ENCODE measurements around the gene SORBS1.
"Not testable (repeated sequence)": the region's sequence is repeated elsewhere in the genome, so short reads cannot be mapped to it uniquely, and the experiment has no call there.

SORBS1 gene

GRCh38 chr10:95388539-95388938 is 172.6 kb downstream of the SORBS1 start:
- no peak for DNase-seq (ENCODE audit: low read depth)

GRCh38 chr10:95388109-95388471 is 173.1 kb downstream of the SORBS1 start:
- DNase-seq (ENCODE audit: low read depth) = no peak

GRCh38 chr10:95384011-95384704 is 177.0 kb downstream of the SORBS1 start:
- no peak for DNase-seq (ENCODE audit: low read depth)

GRCh38 chr10:95382596-95382995 is 178.6 kb downstream of the SORBS1 start:
- no peak for DNase-seq (ENCODE audit: low read depth)

- DNase-seq (ENCODE audit: low read depth) = no peak
Observed at GRCh38 chr10:95382174-95382573, 179.0 kb downstream of the SORBS1 start.

- DNase-seq (ENCODE audit: low read depth) = no peak
Observed at GRCh38 chr10:95377950-95378349, 183.2 kb downstream of the SORBS1 start.

GRCh38 chr10:95375418-95375817 is 185.8 kb downstream of the SORBS1 start:
- no peak for DNase-seq (ENCODE audit: low read depth)

GRCh38 chr10:95374597-95375209 is 186.5 kb downstream of the SORBS1 start:
- DNase-seq (ENCODE audit: low read depth) = no peak

- DNase-seq (ENCODE audit: low read depth) = no peak
Observed at GRCh38 chr10:95373660-95374059, 187.5 kb downstream of the SORBS1 start.

- DNase-seq (ENCODE audit: low read depth) = no peak
Observed at GRCh38 chr10:95364342-95364741, 196.8 kb downstream of the SORBS1 start.

- no peak for DNase-seq (ENCODE audit: low read depth)
Observed at GRCh38 chr10:95363303-95363912, 197.8 kb downstream of the SORBS1 start.

- DNase-seq (ENCODE audit: low read depth) = no peak
Observed at GRCh38 chr10:95360122-95360714, 201.0 kb downstream of the SORBS1 start.

- no peak for DNase-seq (ENCODE audit: low read depth)
Observed at GRCh38 chr10:95359466-95359865, 201.7 kb downstream of the SORBS1 start.

- no peak for DNase-seq (ENCODE audit: low read depth)
Observed at GRCh38 chr10:95356190-95356955, 204.8 kb downstream of the SORBS1 start.

GRCh38 chr10:95355301-95355700 is 205.9 kb downstream of the SORBS1 start:
- DNase-seq (ENCODE audit: low read depth) = no peak

GRCh38 chr10:95354110-95354509 is 207.1 kb downstream of the SORBS1 start:
- DNase-seq (ENCODE audit: low read depth) = no peak

- DNase-seq (ENCODE audit: low read depth) = no peak
Observed at GRCh38 chr10:95353123-95353522, 208.0 kb downstream of the SORBS1 start.

GRCh38 chr10:95352684-95353083 is 208.5 kb downstream of the SORBS1 start:
- DNase-seq (ENCODE audit: low read depth) = no peak

- no peak for DNase-seq (ENCODE audit: low read depth)
Observed at GRCh38 chr10:95350830-95351228, 210.3 kb downstream of the SORBS1 start.

- DNase-seq (ENCODE audit: low read depth) = no peak
Observed at GRCh38 chr10:95350219-95350829, 210.8 kb downstream of the SORBS1 start.

- not testable (repeated sequence) for DNase-seq (ENCODE audit: low read depth)
Observed at GRCh38 chr10:95347402-95347766, 213.8 kb downstream of the SORBS1 start.
